GM20000 (cell line): ENCODE results near the gene PDCD2.

Experiments
- DNase-seq: peaks from one replicate; pipeline ENCODE4 v3.0.0; 2012; ENCODE audit warnings: low spot score
- CTCF ChIP-seq: IDR thresholded peaks from 2 replicates; pipeline ENCODE4 v1.5.1; 2012; ENCODE audit warnings: mild to moderate bottlenecking, control low read depth; ENCODE audit errors: extremely low read depth, missing control alignments

Gene PDCD2

GRCh38 chr6:170555305-170555704, 29.1 kb downstream of the PDCD2 start:
- no peak for DNase-seq
- TF ChIP-seq CTCF = no peak

GRCh38 chr6:170554796-170555137, 29.7 kb downstream of the PDCD2 start:
- no peak for TF ChIP-seq CTCF
- no peak for DNase-seq

DNA sequence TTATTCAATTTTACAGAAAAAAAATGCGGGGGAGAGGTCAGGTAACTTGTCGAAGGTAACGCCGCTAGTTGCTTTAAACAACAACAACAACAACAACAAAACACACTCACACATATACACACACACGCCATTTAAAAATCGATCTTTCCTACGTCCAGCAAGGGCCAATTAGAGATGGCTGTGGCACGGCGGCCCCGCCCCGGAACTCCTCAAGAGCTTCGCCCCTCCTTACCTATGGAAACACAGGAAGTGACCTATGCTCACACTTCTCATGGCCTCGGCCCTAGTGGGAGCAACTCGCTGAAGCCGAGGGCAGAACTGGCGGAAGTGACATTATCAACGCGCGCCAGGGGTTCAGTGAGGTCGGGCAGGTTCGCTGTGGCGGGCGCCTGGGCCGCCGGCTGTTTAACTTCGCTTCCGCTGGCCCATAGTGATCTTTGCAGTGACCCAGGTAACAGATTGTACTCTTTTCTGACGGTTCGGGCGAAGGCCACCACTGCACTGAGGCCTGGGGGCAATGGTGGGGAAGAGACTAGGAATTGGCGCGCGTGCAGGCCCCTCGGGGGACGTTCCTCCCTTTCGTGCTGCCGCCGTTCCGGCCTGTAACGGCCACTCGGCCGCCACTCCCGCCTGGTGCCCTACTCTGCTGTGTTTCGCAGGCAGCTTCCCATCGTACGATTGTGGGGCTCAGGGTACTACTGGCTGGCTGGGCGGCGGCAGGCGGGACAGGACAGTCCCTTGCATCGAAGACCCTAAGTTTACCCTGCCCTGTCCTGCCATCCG, 30.2 kb downstream of the PDCD2 start, which contains the start of gene TBP:
TSS of gene TBP (plus strand) at position 357 of the 783 bp plus-strand sequence. CDS start 2,661 bp downstream, outside the sequence.
- TF ChIP-seq CTCF = no peak
- DNase-seq = peak; percentile 90

- no peak for TF ChIP-seq CTCF
- DNase-seq = no peak
Measured at GRCh38 chr6:170553534-170554012, 30.9 kb downstream of the PDCD2 start.

- TF ChIP-seq CTCF = no peak
- peak; percentile 66 for DNase-seq
Measured at GRCh38 chr6:170552765-170553533, 31.5 kb downstream of the PDCD2 start, which contains the start of gene PSMB1. PSMB1 (minus strand) TSS chr6:170553307; CDS start chr6:170553242, 65 bp downstream.

DNA sequence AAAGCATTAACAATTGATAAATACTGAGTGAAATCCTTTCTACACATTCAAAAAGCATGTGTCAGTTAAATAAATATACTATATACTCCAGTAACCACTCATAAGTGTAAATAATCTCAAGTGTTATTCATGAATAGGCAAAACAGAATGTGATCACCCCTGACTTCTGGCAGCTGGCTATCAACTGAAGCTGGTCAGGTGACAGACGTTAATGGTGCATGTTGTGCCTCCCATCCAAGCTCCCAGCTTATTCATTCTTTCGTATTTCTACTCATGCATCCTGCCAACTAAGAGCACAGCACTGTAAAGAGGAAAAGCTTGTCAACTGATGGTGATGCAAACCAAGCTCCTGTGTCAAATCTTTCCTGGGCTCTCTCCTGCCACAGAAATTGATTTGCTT, 39.0 kb downstream of the PDCD2 start:
- no peak for TF ChIP-seq CTCF
- DNase-seq = no peak
